Stimulated activated CD4-positive, alpha-beta T cell treated with anti-CD3 and anti-CD28 coated beads, Interleukin-4, amount 100 ng/mL, for 4 hours (primary cell): Measurements from ENCODE around the gene CYP2S1.
"Not testable (repeated sequence)": the region's sequence is repeated elsewhere in the genome, so short reads cannot be mapped to it uniquely, and the experiment has no call there.

Experiments
- DNase-seq, 2 experiments: peaks; one replicate each; pipeline ENCODE4 v3.0.0-alpha.2; 2020

The CYP2S1 gene

GRCh38 chr19:41192574-41193429 is at the start of gene CYP2S1:
Gene CYP2S1 (plus strand): TSS chr19:41193219. CDS start chr19:41193265, 46 bp downstream.
- peak in 1 of 2 experiments; percentile 12 for DNase-seq

GRCh38 chr19:41144403-41144802 is 48.6 kb upstream of the CYP2S1 start:
- DNase-seq, result peak; percentile 81 to 82

- DNase-seq, result no peak
Measured at GRCh38 chr19:41149831-41150230, 43.2 kb upstream of the CYP2S1 start.

GRCh38 chr19:41150986-41151385 is 42.0 kb upstream of the CYP2S1 start:
- not testable (repeated sequence) for DNase-seq

GRCh38 chr19:41154060-41154459 is 39.0 kb upstream of the CYP2S1 start:
- no peak for DNase-seq

- DNase-seq, result no peak
Measured at GRCh38 chr19:41156207-41156606, 36.8 kb upstream of the CYP2S1 start.

- DNase-seq, result no peak
Measured at GRCh38 chr19:41159881-41160280, 33.1 kb upstream of the CYP2S1 start.

GRCh38 chr19:41161903-41162302 is 31.1 kb upstream of the CYP2S1 start:
- DNase-seq, result no peak

GRCh38 chr19:41166944-41167804 is 25.8 kb upstream of the CYP2S1 start:
- no peak for DNase-seq

- no peak for DNase-seq
Measured at GRCh38 chr19:41172297-41173164, 20.5 kb upstream of the CYP2S1 start.

- no peak for DNase-seq
Measured at GRCh38 chr19:41174297-41174928, 18.6 kb upstream of the CYP2S1 start.

GRCh38 chr19:41175801-41176777 is 16.9 kb upstream of the CYP2S1 start:
- peak; percentile 23 to 46 for DNase-seq

GRCh38 chr19:41180173-41180572 is 12.8 kb upstream of the CYP2S1 start:
- not testable (repeated sequence) for DNase-seq

GRCh38 chr19:41186971-41187883 is 5.8 kb upstream of the CYP2S1 start:
- DNase-seq, result no peak

- DNase-seq, result no peak
Measured at GRCh38 chr19:41187884-41188279, 5.1 kb upstream of the CYP2S1 start.

- DNase-seq, result no peak
Measured at GRCh38 chr19:41189425-41190065, 3.5 kb upstream of the CYP2S1 start.

- DNase-seq, result no peak
Measured at GRCh38 chr19:41193430-41194156, 574 bp downstream of the CYP2S1 start.

- no peak for DNase-seq
Measured at GRCh38 chr19:41194157-41194552, 1.1 kb downstream of the CYP2S1 start.
